Tibial artery (tissue), 4 donors: ENCODE results near the gene ABHD3.
A peak's percentile ranks its signal among the peaks of the same experiment; 100 is the strongest.
"Not testable (repeated sequence)": the region's sequence is repeated elsewhere in the genome, so short reads cannot be mapped to it uniquely, and the experiment has no call there.

Source experiments
- DNase-seq, 2 donors: peaks; one replicate each; pipeline ENCODE4 v3.0.0-alpha.2; 2019
- H3K27ac ChIP-seq, 2 donors: fragments of 200-600 bp; sonication (generic) in 1 of 2; 1 replicate in 1 of 2; 2 replicates in 1 of 2; pipeline ENCODE4 v1.5.1; 2018 to 2019; ENCODE audit warnings: mild to moderate bottlenecking in 1 of 2
- H3K27me3 ChIP-seq, 2 donors: fragments of 200-600 bp; sonication (generic) in 1 of 2; one replicate each; pipeline versions ENCODE4 v1.5.1 to v1.6.0; 2016 to 2019
- H3K36me3 ChIP-seq, 3 donors: fragments of 200-600 bp; sonication (generic) in 2 of 3; one replicate each; pipeline ENCODE4 v1.5.1; 2016 to 2019; ENCODE audit warnings: mild to moderate bottlenecking in 2 of 3
- H3K4me1 ChIP-seq, 4 donors: fragments of 200-600 bp; sonication (generic) in 2 of 4; 1 replicate in 3 of 4; 2 replicates in 1 of 4; pipeline ENCODE4 v1.5.1; 2016 to 2019
- H3K4me3 ChIP-seq, 2 donors: fragments of 200-600 bp; sonication (generic) in 1 of 2; 1 replicate in 1 of 2; 2 replicates in 1 of 2; pipeline ENCODE4 v1.5.1; 2018 to 2019; ENCODE audit warnings: mild to moderate bottlenecking in 2 of 2
- H3K9me3 ChIP-seq, 3 donors: fragments of 200-600 bp; sonication (generic) in 1 of 3; one replicate each; pipeline ENCODE4 v1.5.1; 2016 to 2019
- intact Hi-C: fragments of 100-400 bp; cut with DNase I; formaldehyde crosslinking; loops from one replicate; pipeline ENCODE4 v1.15.0; 2023; ENCODE audit warnings: low total_unique reads
- TF ChIP-seq, protein P1 (sequence below), 2 experiments: fragments of 200-600 bp in 1 of 2; fragments of 450-650 bp in 1 of 2; IDR thresholded peaks; one replicate each; pipeline ENCODE4 v1.5.1; 2017 to 2019; ENCODE audit warnings: antibody characterized with exemption in 2 of 2, mild to moderate bottlenecking in 1 of 2, moderate library complexity in 1 of 2

The ABHD3 gene

GRCh38 chr18:21693322-21693721, 11.3 kb downstream of the ABHD3 start:
- Histone ChIP-seq H3K27me3 (no peaks in the 10 kb centered on the region), H3K36me3 (peaks cover 24 to 36% (median 27%) of the 10 kb centered on the region in 3 donors), H3K4me1 (no peaks in the 10 kb centered on the region), H3K27ac (no peak overlapping the region), H3K9me3 (peaks cover 0 to 12% (median 0%) of the 10 kb centered on the region in 3 donors), H3K4me3 (no peak overlapping the region)
- DNase-seq = no peak
- TF ChIP-seq, protein P1, sequence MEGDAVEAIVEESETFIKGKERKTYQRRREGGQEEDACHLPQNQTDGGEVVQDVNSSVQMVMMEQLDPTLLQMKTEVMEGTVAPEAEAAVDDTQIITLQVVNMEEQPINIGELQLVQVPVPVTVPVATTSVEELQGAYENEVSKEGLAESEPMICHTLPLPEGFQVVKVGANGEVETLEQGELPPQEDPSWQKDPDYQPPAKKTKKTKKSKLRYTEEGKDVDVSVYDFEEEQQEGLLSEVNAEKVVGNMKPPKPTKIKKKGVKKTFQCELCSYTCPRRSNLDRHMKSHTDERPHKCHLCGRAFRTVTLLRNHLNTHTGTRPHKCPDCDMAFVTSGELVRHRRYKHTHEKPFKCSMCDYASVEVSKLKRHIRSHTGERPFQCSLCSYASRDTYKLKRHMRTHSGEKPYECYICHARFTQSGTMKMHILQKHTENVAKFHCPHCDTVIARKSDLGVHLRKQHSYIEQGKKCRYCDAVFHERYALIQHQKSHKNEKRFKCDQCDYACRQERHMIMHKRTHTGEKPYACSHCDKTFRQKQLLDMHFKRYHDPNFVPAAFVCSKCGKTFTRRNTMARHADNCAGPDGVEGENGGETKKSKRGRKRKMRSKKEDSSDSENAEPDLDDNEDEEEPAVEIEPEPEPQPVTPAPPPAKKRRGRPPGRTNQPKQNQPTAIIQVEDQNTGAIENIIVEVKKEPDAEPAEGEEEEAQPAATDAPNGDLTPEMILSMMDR (IDR thresholded peaks at IDR 0.05) = no peak
- intact Hi-C loops = no loop called here

DNA sequence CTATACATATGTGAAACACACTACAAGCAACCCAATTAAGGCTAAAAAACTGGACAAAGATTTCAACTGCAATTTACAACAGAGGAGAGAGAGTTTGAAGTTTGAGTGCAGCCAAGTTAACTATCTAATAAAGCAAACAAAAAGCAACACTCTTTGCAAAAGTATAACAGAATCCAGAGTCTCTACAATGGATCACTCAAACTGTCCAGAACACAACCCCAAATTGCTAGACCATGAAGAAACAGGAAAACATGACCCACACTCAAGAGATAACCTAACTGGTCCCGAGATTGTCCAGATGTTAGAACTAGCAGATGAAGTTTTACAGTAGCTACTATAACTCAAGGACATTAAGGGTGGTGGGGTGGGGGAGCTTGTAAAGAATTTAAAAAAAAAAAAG, 14.8 kb downstream of the ABHD3 start:
- no peak for DNase-seq
- Histone ChIP-seq H3K36me3 (peaks cover 21 to 28% (median 27%) of the 10 kb centered on the region in 3 donors), H3K4me1 (peaks cover 0 to 8% (median 0%) of the 10 kb centered on the region in 4 donors), H3K27ac (no peak overlapping the region), H3K27me3 (no peaks in the 10 kb centered on the region), H3K9me3 (peaks cover 0 to 12% (median 0%) of the 10 kb centered on the region in 3 donors), H3K4me3 (no peak overlapping the region)
- TF ChIP-seq, protein P1 (IDR thresholded peaks at IDR 0.05) = no peak
- intact Hi-C loops = no loop called here

- TF ChIP-seq, protein P1 (IDR thresholded peaks at IDR 0.05) = no peak
- intact Hi-C loops = no loop called here
- no peak overlapping the region for H3K27ac ChIP-seq
- DNase-seq = no peak
- H3K36me3 ChIP-seq = peaks cover 9 to 20% (median 16%) of the 10 kb centered on the region in 3 donors
- peaks cover 0 to 17% (median 2%) of the 10 kb centered on the region in 4 donors for H3K4me1 ChIP-seq
- no peaks in the 10 kb centered on the region for H3K27me3 ChIP-seq
- H3K4me3 ChIP-seq = no peak overlapping the region
- H3K9me3 ChIP-seq = peaks cover 0 to 12% (median 0%) of the 10 kb centered on the region in 3 donors
These were observed 18.1 kb downstream of the ABHD3 start for GRCh38 chr18:21686282-21687105.

- H3K27ac ChIP-seq, DNase-seq, H3K27me3 ChIP-seq, H3K9me3 ChIP-seq, intact Hi-C loops, H3K4me3 ChIP-seq: not testable (repeated sequence)
- Histone ChIP-seq H3K36me3 (peaks cover 4 to 11% (median 9%) of the 10 kb centered on the region in 3 donors), H3K4me1 (peaks cover 0 to 17% (median 2%) of the 10 kb centered on the region in 4 donors)
These were observed 19.0 kb downstream of the ABHD3 start for GRCh38 chr18:21685556-21685981.

DNA sequence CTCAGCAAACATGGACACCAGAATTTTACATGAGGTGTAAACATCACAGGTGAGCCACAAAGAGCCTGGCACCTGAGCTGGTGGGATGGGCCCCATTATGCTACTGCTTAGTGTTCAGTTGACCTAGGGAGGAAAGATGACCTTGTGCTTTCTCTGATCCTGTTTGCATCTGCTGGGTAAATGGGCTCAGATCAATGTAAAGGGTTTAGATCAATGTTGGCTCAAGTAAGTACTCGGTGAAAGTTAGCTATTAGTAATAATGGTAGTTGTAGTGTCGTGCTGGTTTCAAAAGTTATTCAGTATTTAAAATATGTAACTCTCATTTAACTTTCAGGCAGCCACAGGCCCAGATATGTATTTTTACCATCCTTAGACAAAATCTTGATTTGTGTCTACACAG, 19.8 kb downstream of the ABHD3 start:
- intact Hi-C loops = no loop called here
- TF ChIP-seq, protein P1 (IDR thresholded peaks at IDR 0.05) = no peak
- no peak overlapping the region for H3K4me3 ChIP-seq
- H3K27ac ChIP-seq = no peak overlapping the region
- H3K4me1 ChIP-seq = peaks cover 0 to 17% (median 2%) of the 10 kb centered on the region in 4 donors
- no peaks in the 10 kb centered on the region for H3K27me3 ChIP-seq
- DNase-seq = no peak
- peaks cover 0 to 2% (median 1%) of the 10 kb centered on the region in 3 donors for H3K36me3 ChIP-seq
- peaks cover 0 to under 1% (median 0%) of the 10 kb centered on the region in 3 donors for H3K9me3 ChIP-seq

DNA sequence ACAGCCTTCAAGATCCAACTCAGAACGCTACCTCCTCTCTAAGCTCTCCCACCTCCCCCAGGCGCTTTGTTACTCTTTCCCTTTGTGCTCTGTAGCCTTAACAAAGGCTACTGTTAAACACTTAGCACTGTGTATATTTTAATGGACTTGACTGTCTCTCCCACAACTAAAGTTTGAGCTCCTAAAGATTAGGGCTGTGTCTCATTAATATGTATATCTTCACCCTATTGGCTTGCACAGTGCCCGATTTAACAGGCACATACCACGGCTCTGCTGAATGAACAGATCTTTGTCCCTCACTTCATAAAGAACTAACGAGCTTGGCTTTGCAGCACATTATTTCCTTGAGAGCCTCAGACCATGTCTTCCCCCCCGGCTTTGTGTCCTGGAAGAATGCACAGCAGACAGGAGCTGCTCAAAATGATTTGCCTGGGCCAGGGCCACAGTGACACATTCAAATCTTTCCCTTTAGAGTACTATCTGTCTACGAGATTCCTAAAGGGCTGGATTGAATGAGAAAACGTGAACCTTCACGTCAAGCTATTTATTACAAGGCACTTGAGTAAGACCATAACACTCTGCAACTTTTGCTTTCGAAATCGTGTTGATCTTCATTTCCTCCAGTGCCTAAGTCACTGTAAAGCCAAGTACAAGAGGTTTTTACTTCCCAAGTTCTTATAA, 22.1 kb downstream of the ABHD3 start:
- no peaks in the 10 kb centered on the region for H3K27me3 ChIP-seq
- H3K4me1 ChIP-seq = peaks cover 0 to 17% (median 2%) of the 10 kb centered on the region in 4 donors
- peak overlapping the region; percentile 21 to 47 for H3K27ac ChIP-seq
- no peak for DNase-seq
- H3K36me3 ChIP-seq = no peaks in the 10 kb centered on the region
- TF ChIP-seq, protein P1 (IDR thresholded peaks at IDR 0.05) = no peak
- peak overlapping the region; percentile 32 to 36 for H3K4me3 ChIP-seq
- intact Hi-C loops = no loop called here
- no peaks in the 10 kb centered on the region for H3K9me3 ChIP-seq
